Aorta (tissue), 5 donors: ENCODE measurements around the gene PIMREG. TPM values are rescaled to one million over a fixed set of nuclear protein-coding genes. Genes with fewer than 3 reads are reported as not detected.
A peak's percentile ranks its signal among the peaks of the same experiment; 100 is the strongest.

Source experiments
- ATAC-seq: fragments of 200-7000 bp; cut with Tn5 transposase; one replicate; pipeline ENCODE4 v1.9.1; 2022; ENCODE audit warnings: moderate library complexity; ENCODE audit not compliant: low FRiP score
- DNase-seq, 2 donors: peaks; one replicate each; pipeline ENCODE4 v3.0.0-alpha.2; 2020
- H3K27ac ChIP-seq, 2 donors: one replicate each; pipeline ENCODE4 v1.5.1; 2013; ENCODE audit warnings: low read length in 2 of 2, mild to moderate bottlenecking in 2 of 2, moderate library complexity in 2 of 2, control low read depth in 1 of 2, inconsistent platforms in 1 of 2, low read depth in 1 of 2
- H3K27me3 ChIP-seq, 2 donors: one replicate each; pipeline ENCODE4 v1.6.1; 2013; ENCODE audit warnings: control low read depth in 1 of 2, low read length in 1 of 2, mild to moderate bottlenecking in 1 of 2, moderate library complexity in 1 of 2; ENCODE audit not compliant: insufficient read depth in 2 of 2, control insufficient read depth in 1 of 2
- H3K36me3 ChIP-seq, 2 donors: one replicate each; pipeline ENCODE4 v1.6.1; 2013; ENCODE audit warnings: control low read depth in 1 of 2, low read length in 1 of 2, mild to moderate bottlenecking in 1 of 2; ENCODE audit not compliant: insufficient read depth in 2 of 2, control insufficient read depth in 1 of 2
- H3K4me1 ChIP-seq, 2 donors: one replicate each; pipeline ENCODE4 v1.6.1; 2013; ENCODE audit warnings: low read length in 2 of 2, control low read depth in 1 of 2, mild to moderate bottlenecking in 1 of 2, moderate library complexity in 1 of 2; ENCODE audit not compliant: insufficient read depth in 2 of 2, control insufficient read depth in 1 of 2
- H3K4me3 ChIP-seq, 2 donors: one replicate each; pipeline ENCODE4 v1.5.1; 2013; ENCODE audit warnings: low read length in 2 of 2, control low read depth in 1 of 2, mild to moderate bottlenecking in 1 of 2
- H3K9me3 ChIP-seq: one replicate; pipeline ENCODE4 v1.6.1; 2013; ENCODE audit warnings: mild to moderate bottlenecking, low read length; ENCODE audit not compliant: control insufficient read depth
- WGBS, 2 donors: extraction: QIAGEN DNeasy Blood & Tissue Kit; methylation state at CpG; one replicate each; pipeline ENCODE4 v1.1.7; 2013; 5-methylcytosine and 5-hydroxymethylcytosine counted together
- intact Hi-C, 2 donors: fragments of 100-400 bp; cut with DNase I; formaldehyde crosslinking; loops; one replicate each; pipeline versions ENCODE4 v1.14.2 to v1.15.0; 2022
- polyA plus RNA-seq, 2 donors: library from polyadenylated mRNA; stranded (reverse); fragments of 200-250 nt; gene quantifications; one replicate each; pipeline ENCODE4 v1.2.3, GENCODE V29; 2013
- total RNA-seq, 2 donors: library from RNA; stranded (reverse); fragmentation: NEBNext Ultra II Directional; extraction: Animal tissue kit (Norgen Biotek cat#: 25700); gene quantifications; one replicate each; pipeline ENCODE4 v1.2.1, GENCODE V29; 2021
- donor health status: healthy with polysubstance abuse.
- donor health status: Bipolar disorder and iron deficiency.
- donor health status: DM: no; HTN: no; CAD: no.
- donor health status: DM: no; HTN: no; CAD: no.
- donor health status: DM: yes; HTN: yes; CAD: no.

The PIMREG gene
- total and polyA plus RNA-seq, 4 donors, result 0.50 to 0.84 TPM; not detected in 2

DNA sequence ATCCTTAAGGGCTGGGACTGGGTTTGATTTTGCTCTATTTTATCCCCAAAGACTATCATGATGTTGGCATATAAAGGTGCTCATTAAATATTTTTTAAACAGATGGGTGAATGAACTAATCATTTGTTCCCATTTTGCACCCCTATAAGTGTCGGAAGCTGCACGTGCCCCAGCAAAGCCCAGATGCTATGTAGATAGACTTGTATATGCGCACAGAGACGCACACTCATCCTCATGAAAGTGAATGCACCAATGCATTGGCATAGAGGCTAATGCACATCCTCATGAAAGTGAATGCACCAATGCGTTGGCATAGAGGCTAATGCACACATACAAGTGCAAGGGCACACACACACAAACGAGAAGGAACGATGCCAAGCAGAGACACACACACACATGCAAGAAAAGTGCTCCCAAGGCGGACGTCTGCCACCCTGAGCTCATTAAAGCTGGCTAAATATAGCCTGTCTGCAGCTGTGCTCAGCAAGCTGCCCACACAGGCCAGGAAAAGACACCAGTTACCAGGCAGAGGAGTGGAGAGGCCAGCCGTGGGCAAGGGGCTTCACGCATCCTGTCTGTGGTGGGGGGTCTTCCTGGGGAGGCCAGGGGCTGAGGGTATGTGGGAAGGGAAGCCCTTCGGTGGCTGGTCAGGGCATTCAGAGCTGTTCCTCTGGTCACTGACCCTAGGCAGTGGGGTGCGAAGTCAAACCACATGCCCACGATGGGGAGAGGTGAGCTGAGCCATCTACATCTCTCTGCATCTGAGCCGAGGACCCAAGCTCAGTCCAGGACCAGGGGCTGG, 52.6 kb downstream of the PIMREG start:
- WGBS, 2 donors, result 30 to 35% methylated on average over 15 of the region's 15 CpGs
- ATAC-seq (no peak), DNase-seq (peak in 1 of 2 donors; percentile 68)
- Histone ChIP-seq H3K27me3 (no peaks in the 10 kb centered on the region), H3K27ac (no peak overlapping the region), H3K9me3 (no peaks in the 10 kb centered on the region), H3K4me3 (no peak overlapping the region), H3K4me1 (no peaks in the 10 kb centered on the region), H3K36me3 (no peaks in the 10 kb centered on the region)
- intact Hi-C loops, result no loop called here

DNA sequence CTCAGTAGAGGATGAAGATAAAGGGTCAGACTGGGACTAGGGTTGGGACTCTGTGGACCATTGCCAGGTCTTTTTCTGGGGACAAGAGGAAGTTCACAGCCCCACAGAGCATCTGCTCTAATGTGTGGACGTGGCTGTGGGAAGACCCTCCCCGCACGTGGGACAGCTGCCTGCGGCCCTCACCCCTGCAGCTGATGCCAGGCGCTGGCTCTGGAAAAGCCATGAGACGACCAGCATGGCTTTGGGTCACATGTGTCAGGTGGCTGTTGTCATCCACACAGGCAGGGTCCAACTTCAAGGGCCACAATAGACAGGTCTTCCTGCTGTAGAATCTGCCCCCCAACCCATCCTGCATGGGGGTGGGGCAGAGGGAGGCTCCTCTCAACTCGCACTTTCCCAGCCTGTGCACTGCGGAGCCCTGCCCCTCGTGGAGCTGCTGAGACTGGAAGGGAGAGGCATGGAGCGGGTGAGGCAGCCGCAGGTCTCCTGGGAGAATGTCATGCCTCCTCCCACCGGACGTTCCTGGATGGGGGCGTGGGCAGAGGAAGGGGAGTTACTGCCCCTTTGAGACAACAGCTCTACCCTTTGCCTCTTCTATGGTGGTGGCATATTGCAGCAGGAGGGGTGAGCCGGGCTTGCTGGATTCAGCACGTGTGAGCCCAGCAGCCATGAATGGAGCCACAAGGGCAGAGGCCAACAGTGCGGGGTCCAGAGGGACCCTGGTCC, 53.4 kb downstream of the PIMREG start:
- intact Hi-C loops, result no loop called here

DNA sequence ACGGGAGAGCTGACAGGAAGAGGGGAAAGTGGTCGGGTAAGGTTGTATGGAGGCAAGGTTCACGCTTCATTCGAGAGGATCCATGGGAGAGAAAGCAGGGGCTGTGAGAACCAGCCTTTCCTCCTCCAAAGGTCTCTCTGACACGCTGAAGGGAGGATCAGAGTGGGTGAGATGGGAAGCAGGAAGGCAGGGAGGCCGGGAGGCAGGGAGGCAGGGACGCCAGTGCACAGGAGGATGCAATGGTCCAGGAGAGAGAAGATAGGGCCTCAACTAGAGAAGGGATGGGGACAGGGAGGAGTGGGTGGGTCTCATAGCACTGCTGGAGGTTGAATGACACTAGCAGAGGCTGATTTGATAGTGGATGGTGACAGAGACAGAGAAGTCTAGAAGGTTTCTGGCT, 54.1 kb downstream of the PIMREG start:
- Histone ChIP-seq H3K27me3 (no peaks in the 10 kb centered on the region), H3K4me1 (no peaks in the 10 kb centered on the region), H3K27ac (no peak overlapping the region), H3K9me3 (no peaks in the 10 kb centered on the region), H3K36me3 (no peaks in the 10 kb centered on the region), H3K4me3 (no peak overlapping the region)
- intact Hi-C loops, result no loop called here
- ATAC-seq (no peak), DNase-seq (peak in 1 of 2 donors; percentile 31)
- 83 to 88% methylated on average over 7 of the region's 7 CpGs for WGBS, 2 donors

More for the DNA sequence above, 53.4 kb downstream of the PIMREG start:
- Histone ChIP-seq H3K4me3 (no peak overlapping the region), H3K9me3 (no peaks in the 10 kb centered on the region), H3K36me3 (no peaks in the 10 kb centered on the region), H3K4me1 (no peaks in the 10 kb centered on the region), H3K27me3 (no peaks in the 10 kb centered on the region), H3K27ac (no peak overlapping the region)
- ATAC-seq, result no peak
- WGBS, 2 donors, result 47 to 49% methylated on average over 15 to 17 of the region's 17 CpGs
- peak in 1 of 2 donors; percentile 55 for DNase-seq

DNA sequence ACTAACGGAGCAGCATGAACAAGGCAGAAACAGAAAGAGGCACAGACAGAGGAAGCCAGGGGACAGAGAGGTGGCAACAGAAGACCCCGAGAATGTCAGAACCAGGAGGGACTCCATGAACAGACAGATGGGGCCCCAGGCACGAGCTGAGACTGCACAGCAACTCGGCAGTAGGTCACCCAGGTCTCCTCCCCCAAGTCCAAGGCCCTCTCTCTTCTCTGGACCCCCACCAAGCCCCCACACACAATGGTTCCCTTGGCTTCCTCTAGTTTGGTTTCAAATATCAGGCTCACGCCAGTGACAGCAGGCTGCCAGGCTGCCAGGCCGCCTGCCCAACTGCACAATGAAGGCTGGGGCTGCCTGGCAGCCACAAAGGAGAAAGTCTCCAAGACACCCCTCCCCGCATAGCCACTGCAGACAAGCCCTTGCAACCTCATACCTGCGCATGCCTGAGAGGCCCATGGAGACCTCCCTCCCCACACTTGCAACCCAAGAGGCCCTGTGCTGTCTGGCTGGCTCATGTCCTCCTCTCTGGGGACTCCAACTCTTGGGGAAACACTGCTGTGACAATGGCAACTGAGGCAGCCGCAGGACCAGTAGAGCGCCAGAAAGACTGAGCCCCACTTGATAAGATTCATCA, 54.8 kb downstream of the PIMREG start:
- Histone ChIP-seq H3K4me3 (no peak overlapping the region), H3K4me1 (no peaks in the 10 kb centered on the region), H3K36me3 (no peaks in the 10 kb centered on the region), H3K27ac (no peak overlapping the region), H3K27me3 (no peaks in the 10 kb centered on the region), H3K9me3 (no peaks in the 10 kb centered on the region)
- DNase-seq (peak in 1 of 2 donors; percentile 33), ATAC-seq (no peak)
- intact Hi-C loops, result no loop called here
- 81 to 86% methylated on average over 10 of the region's 10 CpGs for WGBS, 2 donors

Other genes starting within 250 kb of the PIMREG start
- gene AIPL1, start 9.3 kb upstream of the PIMREG start, total RNA-seq, result not detected
- gene AIPL1, start 9.3 kb upstream of the PIMREG start, polyA plus RNA-seq, result under 1 TPM in 1 of 2 donors, not detected in 1; 0.25 TPM
- 1 to 10 TPM; 1.8 to 3.6 TPM for gene PITPNM3, start 112.1 kb downstream of the PIMREG start, total RNA-seq
- under 1 TPM; 0.38 to 0.67 TPM for gene PITPNM3, start 112.1 kb downstream of the PIMREG start, polyA plus RNA-seq
- gene KIAA0753, start 196.3 kb downstream of the PIMREG start, total RNA-seq, result 10 to 100 TPM; 10.9 to 20.2 TPM
- gene KIAA0753, start 196.3 kb downstream of the PIMREG start, polyA plus RNA-seq, result 1 to 10 TPM; 2.5 to 9.7 TPM
- 10 to 100 TPM; 28.0 to 41.4 TPM for gene TXNDC17, start 196.6 kb downstream of the PIMREG start, total RNA-seq
- gene TXNDC17, start 196.6 kb downstream of the PIMREG start, polyA plus RNA-seq, result 100 to 1,000 TPM in 1 of 2 donors, 10 to 100 TPM in 1; 97.0 to 149 TPM
- gene MED31, start 207.2 kb downstream of the PIMREG start, total RNA-seq, result 10 to 100 TPM in 1 of 2 donors, 1 to 10 TPM in 1; 8.4 to 14.1 TPM
- gene MED31, start 207.2 kb downstream of the PIMREG start, polyA plus RNA-seq, result 10 to 100 TPM in 1 of 2 donors, 1 to 10 TPM in 1; 9.9 to 15.2 TPM
- gene C17orf100, start 207.3 kb downstream of the PIMREG start, total RNA-seq, result 1 to 10 TPM; 1.2 to 1.5 TPM
- 1 to 10 TPM; 1.0 to 1.5 TPM for gene C17orf100, start 207.3 kb downstream of the PIMREG start, polyA plus RNA-seq